DMS 273 (cell line): ENCODE data around the gene TRERF1.
"Not testable (repeated sequence)": the region's sequence is repeated elsewhere in the genome, so short reads cannot be mapped to it uniquely, and the experiment has no call there.

ENCODE experiments used
- DNase-seq: peaks from one replicate; lab custom pipeline; 2025; ENCODE audit not compliant: unreplicated experiment; lab: John Stamatoyannopoulos, UW

Gene TRERF1

DNA sequence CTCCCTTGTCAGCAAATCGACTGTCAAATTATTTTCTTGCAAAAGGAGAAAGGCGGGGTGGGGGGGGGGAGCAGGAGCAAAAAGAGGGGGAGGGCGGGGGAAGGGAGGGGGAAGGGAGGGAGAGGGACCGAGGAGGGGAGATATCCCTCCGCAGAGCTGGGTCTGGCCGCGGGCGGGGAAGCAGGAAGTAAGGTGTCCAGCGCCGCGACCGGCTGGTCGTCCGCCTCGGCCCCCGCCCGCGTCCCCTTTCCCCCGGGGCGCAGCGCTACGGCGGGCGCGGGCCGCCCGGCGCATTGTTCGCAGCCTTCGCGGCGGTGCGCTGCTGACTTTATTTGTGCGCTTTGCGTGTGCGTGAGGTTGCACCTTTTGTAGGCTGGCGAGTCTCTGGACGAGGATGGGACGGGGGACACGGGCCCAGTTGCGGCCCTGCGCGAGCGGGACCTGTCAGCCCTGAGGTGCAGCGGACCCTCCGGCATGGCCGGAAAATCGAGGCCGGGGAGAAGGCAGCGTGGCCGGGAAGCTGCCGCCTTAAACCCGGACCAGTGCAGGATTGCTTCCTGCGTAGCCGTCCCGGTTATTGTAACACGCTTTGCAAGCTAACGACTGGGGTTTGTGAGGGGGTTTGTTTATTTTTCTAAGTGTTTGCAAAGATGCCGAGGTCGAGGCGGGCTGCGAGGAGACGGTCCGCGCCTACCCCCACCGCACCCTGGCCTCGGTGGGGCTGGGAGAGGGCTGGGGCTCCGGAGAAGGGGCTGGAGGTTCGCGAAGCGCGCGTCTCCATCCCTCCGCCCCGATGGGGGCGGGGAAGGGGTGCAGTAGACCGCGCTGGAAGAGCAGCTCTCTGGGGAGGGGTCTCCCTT lies 675 bp upstream of the TRERF1 start:
- peak; percentile 89 for DNase-seq

DNA sequence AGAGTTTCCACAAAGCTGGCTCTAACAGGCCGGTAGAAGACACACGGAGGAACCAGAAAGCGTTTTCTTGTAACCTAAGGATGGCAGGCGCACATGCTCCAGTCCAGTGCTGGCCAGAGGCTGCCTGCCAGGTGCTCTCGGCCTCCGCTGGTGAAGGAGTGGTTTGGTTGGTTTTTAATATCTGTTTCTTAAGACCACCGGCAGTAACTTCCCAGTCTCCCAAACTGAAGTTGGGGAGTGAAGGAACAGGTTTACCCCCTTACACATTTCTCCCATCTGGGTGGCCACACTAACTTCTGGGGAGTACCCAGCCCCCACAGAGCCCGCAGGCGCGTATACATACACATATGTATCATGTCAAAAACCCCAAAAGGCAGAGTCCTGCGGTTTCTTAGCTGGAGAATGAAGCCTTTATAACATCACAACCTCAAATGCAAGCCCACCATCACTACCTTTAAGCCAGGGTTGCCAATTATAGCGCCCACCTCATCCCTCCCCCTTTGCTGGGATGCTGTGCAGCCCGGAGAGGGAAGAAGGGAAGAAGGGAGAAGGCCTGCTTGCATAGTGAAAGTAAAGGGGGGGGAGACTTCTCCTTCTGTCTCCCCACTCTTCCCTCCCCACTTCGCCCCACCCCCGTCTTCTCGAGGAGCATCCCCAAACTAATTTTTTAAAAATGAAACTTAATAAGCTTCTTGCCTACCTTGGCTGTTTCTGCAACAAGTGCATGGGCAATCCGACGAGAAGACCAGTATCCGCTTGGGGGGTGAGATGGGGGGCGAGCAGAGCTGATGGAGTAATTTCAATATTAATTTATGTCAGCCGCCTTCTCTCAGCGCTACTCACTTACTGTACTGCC lies 1.0 kb downstream of the TRERF1 start:
- peak; percentile 62 for DNase-seq

DNA sequence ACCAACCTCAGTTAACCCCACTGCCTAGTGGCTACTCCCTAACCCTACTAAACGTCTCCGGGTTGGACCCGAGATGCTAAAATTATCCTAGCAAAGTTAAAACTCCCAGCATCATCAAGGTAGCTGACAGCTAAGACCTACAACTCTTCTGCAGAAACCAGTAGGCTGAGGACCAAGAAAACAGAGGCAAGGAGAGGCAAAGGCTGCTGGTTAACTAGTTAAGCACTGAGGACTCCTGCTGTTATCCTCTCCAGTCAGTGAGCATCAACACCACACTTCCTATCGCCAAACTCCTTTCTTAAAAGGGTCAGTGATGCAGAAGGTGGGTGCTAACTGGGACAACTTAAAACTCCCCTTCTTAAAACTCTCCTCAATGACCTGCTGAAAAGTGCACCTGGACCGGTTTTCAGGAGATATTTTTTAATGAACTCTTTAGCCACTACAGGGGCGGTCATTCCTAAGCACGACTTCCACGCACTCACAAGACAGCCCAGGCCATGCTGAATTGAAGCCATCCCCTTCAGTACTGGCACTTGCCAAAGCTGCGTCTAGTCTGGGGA lies 1.7 kb downstream of the TRERF1 start:
- peak; percentile 46 for DNase-seq

DNA sequence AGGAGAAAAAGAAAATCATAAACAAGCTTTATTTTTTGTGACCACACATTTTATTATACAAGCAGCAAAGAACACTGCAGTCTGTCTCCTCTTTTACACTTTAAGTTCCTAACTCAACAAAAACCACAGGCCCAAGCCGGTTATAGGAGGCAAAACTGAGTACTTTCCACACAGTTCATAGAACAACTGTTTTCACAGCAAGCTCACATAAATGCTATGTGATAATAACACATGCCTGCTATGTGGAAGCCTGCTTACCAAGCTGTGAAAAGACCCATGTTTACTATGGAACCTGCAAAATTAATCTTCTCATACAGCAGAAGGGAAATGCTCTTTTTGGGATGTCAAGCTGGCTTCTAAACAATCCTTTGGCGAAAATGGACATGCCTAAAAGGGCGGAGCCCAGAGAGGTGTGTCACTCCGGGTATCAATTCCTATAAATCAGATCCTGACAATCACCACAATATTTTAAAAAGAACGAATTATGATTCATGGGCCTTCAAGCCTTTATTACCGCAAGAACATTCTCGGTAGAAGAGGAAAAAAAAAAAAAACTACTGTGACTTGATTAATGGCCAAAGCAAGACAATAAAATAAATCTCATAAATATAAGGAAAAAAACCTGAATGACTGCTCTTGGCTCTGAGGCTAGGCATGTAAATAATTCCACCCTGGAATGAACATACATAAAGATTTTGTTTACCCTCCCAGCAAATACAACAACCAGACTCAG lies 2.6 kb downstream of the TRERF1 start:
- no peak for DNase-seq

DNA sequence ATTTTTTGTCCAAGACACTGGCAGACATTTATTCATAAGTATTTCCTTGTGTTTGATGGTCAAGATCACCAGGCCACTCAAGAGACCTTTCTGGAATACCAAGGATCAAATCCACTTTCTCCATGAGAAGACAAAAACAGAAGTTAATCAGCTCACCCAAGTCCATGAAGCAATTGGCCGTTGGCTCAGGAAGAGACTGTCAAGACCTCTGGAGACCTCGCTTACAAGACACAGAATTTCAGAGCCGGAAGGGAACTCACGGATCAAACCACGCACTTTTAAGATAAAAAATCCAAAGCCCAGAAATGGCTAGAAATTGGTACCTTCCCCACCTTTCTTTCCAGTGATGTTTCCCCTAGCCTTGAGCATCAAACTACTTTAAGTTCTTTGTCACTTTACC lies 3.3 kb downstream of the TRERF1 start:
- no peak for DNase-seq

DNA sequence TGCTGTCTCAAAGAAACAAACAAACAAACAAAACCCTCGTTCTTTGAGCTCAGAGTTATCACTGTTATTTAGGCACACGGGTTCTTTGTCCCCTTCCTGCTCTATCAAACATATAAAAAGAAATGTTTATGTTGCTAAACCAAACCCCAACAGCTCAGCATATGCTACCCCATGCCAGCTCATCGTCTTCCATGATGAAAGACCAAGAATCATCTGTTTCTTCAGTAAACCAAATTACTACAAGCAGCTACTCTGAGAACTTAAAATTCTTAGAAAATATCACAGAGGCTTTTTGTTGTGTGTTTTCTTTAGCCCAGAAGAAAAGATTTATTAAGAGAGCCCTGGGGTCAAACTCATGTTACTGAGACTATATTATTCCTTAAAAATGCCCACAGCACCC lies 4.7 kb downstream of the TRERF1 start:
- no peak for DNase-seq

DNA sequence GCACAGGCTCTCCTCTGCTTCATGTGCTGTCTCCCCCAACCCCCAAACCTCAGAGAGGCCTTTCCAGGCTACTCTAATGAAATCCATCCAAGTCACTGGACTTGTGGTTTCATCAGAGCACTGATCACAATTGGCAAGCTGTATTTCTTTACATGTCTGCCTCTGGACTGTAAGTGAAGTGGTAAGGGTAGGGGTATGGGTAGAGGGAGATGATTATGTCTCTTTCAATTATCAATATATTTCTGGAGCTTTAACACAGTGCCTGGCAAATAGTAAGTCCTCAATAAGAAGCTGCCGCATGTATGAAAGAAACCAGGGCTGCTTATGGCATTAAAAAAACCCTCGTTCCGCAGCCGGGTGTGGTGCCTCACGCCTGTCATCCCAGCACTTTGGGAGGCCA lies 5.4 kb downstream of the TRERF1 start:
- no peak for DNase-seq

DNA sequence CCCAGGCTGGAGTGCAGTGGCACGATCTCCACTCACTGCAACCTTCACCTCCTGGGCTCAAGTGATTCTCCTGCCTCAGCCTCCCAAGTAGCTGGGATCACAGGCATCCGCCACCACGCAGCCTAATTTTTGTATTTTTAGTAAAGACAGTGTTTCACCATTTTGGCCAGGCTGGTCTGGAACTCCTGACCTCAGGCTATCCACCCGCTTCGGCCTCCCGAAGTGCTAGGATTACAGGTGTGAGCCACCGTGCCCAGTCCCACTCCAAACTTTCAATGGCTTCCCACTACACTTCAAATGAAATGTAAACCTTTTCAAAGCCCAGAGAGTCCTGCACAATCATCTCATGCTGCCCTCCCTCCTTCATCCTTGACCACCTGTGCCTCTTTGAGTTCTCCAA lies 5.8 kb downstream of the TRERF1 start:
- not testable (repeated sequence) for DNase-seq

DNA sequence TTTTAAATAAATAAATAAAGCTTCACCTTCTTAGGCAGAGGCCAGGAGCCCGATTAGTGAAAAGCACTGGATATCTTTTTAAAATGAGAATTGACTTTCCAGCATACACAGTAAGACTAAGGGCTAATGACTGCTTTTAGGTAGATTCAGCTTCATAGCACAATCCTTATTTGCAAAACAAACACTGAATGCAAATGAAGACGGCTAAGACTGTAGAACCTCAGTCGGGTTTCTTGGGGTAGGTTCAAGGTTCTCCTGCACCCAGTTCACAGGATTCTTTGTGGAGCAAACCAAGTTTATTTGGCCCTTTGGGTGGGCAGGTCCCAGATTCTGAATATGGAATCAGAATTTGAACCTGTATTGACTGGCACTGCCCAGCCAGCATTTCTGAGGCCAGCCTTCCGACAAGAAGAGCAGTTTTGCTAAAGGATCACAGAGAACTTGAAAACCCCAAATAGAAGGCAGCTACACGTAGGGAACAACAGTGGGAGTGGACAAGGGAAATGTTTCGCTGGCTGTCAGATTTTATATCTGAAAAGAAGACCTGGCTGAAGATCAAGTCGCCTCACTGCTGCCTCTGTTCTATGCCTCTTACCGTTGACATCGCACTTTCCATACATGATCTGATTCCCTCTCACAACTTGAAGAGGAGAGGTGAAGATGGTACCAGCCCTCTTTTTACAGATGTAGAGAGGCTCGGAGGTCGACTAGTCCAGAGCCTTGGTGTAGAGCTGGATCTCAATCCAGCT lies 8.2 kb downstream of the TRERF1 start:
- no peak for DNase-seq

DNA sequence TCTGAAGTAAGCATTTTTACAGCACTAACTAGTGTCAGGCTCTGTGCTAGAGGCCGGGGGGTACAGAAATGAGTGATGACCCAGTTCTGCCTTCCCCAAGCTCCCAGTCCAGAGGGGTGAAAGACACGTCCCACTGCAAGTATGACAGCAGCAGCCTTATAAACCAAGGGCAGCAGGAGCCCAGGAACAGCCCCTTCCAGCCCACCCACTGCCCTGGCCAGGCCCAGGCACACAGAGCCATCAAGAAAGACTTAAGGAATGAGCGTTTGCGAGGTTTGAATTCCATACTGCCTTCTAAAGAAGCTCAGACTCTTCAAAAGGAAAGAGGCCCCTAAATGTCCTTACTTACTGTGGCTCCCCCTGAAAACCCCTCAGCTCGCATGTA lies 10.0 kb downstream of the TRERF1 start:
- DNase-seq = no peak

DNA sequence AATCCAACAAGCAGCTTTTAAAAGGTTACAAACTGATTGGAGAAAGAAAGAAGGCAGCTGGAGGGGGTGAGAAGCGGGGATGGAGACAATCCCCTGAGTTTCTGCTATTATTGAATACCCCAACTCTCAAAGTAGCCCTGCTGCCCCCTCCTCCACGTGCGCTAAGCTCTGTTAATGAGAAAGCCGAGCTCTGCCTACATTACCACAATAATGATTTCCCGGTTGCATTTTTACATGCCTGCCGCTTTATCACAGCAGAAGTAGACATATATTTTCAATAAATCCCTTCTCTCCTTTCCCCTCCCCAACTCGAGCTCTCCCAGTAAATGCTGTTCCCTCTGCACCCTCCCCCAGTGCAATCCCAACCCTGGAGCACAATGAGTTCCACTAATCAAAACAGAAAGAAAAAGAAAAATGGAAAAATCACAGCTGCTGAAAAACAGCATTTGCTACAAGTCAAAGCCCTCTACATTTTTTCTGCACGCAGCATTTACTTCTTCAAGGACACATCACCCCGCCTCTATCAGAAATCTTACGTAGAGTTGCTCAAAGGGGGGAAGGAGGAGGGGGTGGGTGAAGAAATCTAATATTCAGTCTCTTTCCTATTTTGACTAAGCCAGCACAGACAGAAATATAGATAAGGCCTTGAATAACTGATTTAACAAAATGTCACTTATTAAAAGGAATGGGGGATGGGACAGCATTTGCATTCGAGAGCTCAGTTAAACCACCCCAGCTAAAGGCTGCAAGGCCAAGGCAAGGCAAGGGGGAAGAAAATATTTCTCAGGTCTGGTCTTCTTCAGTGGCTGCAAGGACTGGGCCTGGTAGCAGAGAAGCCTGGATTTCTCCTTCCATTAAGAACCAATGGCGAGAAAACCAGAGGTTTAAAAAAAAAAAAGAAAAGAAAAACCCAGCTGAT lies 10.7 kb downstream of the TRERF1 start:
- no peak for DNase-seq

DNA sequence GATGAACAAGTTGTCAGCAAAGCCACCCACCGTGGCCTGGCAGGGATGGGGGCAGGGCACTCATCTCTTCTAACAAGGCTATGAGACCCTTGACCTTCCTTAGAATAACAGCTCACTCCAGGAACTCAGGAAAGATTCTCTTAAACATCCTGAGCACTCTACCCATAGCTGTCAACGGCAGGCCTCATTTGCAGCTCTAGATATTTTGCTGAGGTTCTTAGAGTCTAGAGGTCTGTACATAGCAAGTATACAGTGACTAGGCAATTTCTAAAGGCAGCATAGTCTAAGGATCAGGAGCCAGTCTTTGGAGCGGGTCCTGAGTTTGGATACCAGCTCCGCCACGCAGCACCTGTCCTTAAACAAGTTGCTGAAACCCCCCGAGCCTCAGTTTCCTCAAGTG lies 11.7 kb downstream of the TRERF1 start:
- no peak for DNase-seq

DNA sequence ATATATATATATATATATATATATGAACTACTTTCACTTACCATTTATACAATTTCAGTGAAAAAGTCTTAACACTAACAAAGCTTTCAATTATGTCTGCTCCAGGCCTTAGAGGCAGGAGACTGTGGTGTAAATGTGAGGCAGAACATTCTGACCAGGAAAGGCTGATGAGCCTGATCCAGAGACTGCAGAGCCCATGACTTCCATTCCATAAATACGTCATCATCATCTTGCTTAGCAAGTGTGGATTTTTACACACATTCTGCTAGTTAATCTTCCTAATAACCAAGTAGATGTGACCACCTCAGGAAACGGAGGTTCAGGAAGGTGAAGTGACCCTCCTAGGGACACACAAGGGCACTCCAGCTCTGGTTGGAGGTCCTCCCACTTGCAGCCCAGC lies 14.9 kb downstream of the TRERF1 start:
- DNase-seq = no peak

DNA sequence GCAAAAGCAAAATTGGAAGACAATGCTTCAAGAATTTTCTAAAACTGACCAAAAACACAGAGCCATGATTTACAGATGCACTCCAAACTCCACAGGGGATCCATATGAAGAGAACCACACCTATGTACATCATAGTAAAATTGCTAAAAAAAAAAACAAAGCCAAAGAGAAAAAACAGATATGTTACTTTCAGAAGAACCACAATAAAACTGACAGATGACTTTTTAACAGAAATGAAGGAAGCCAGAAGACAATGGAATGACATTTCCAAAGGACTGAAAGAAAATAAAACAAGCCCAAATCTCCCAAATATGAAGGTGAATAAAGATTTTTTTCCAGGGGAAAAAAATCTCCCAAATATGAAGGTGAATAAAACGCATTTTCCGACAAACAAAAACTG lies 17.5 kb downstream of the TRERF1 start:
- DNase-seq = no peak

DNA sequence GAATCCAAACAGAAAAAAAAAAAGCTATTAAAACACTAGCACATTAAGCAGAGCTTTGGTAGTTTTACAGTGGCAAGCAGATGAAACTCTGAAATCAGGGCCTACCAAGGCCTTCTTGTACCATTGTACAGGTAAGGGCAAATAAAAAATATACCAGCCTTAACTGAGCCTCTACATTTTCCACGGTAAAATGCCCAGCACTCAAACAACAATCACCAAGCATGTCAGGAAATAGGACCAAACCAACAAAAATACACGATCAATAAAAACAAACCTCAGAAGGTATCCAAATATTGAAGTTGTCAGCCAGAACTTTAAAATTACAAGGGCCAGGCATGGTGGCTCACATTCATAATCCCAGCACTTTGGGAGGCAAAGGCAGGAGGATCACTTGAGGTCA lies 18.3 kb downstream of the TRERF1 start:
- DNase-seq = no peak

DNA sequence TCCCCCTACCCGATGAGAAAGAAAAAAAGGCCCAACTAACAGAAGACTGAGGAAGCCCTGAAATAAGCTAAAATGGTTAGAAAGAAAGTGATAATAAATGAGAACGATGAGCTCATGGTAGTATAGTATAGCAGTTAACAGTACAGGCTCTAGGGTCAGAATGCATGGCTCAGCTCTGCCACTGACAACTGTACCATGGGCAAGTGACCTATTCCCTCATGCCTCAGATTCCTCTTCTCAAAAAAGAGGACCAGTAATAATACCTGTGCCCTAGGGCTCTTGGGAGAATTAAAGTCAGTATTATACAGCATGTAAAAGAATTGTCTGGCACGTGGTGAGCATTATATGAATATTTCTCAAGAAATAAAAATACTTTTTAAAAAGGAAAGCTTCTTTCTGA lies 19.8 kb downstream of the TRERF1 start:
- no peak for DNase-seq

DNA sequence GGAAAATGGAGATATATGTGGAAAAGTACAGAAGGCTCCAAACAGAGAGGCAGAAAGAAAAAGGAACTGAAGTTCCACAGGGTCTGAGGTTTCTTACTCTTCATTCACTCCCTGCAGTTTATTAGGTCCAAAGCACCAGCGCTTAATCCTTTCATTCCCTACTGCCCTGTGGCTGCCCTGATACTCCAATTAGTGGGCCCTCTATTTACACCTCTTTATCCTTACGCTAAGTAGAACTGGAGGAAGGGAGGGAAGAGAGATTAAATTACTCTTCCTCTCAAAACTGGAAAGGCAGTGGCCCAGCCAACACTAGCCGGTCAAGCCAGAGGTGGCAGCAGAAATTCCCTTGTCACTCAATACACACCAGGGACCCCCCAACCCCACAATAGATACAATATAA lies 20.4 kb downstream of the TRERF1 start:
- no peak for DNase-seq

DNA sequence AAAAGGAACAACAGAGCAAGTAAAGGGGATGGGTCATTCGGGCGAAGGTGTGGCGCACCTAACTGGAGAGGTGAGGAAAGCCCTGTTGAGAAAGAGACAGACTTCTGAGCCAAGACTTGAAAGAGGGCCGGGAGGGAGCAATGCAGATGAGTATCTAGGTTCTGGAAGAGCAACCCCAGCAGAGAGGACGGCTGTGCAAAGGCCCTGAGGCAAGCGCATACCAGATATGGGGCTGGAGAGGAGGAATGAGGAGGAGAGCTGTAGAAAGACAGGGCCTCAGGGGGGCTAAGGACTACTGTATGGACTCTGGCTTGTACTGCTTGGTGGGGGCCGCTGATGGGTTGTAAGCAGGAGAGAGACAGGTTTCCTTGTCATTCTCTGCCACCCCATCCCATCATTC lies 21.9 kb downstream of the TRERF1 start:
- no peak for DNase-seq

DNA sequence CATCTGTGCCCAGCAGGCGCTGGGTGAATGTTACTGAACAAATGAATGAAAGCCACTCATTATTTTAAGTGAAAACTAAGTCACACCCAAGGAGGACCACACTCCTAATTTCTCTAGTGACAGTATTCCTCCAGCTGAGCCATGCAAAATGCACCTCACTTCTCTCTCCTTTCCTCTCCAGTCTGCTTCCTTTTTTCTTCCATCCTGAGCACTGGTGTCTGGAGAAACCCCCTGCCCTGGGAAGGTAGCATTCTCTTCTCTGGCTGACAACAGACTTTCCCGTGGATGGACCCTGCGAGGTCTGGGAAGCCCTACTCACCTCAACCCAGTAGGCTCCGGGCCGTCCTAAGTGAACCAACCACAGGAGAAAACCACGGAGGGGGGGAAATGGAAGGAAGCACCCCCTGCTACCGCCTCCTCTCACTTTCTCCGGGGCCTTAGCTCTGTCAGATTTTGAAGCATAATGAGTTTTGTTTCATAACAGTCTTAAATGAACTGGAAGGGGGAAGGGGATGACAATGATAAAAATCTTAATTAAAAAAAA lies 22.6 kb downstream of the TRERF1 start:
- no peak for DNase-seq
